OCI-LY1 (cell line): ENCODE results near the gene RBP4.

Experiments
- CTCF ChIP-seq: fragments of 200-600 bp; sonication (generic), shearing (Covaris generic); IDR thresholded peaks from 2 replicates; pipeline ENCODE4 v1.5.1; 2017; ENCODE audit warnings: mild to moderate bottlenecking, antibody characterized with exemption, low read length, moderate library complexity, mixed read lengths
- EZH2 ChIP-seq: fragments of 200-600 bp; sonication (generic), shearing (Covaris generic); IDR thresholded peaks from 2 replicates; pipeline ENCODE4 v1.8.0; 2017; ENCODE audit warnings: borderline replicate concordance, mixed run types, mild to moderate bottlenecking, antibody characterized with exemption, low read length, moderate library complexity, mixed read lengths

GRCh38 chr10:93550606-93551005 lies 50.4 kb downstream of the RBP4 start:
- no peak for TF ChIP-seq CTCF
- TF ChIP-seq EZH2 = no peak
